Sigmoid colon (tissue), 4 donors: ENCODE measurements around the gene SNRNP200.

Experiments
- CTCF ChIP-seq, 4 experiments: fragments of 450-650 bp in 3 of 4; fragments of 200-600 bp in 1 of 4; IDR thresholded peaks; one replicate each; pipeline ENCODE4 v1.5.1; 2016 to 2019; ENCODE audit warnings: antibody characterized with exemption in 4 of 4, mild to moderate bottlenecking in 3 of 4, moderate library complexity in 2 of 4
- EP300 ChIP-seq, 4 donors: sonication (generic); formaldehyde crosslinking; IDR thresholded peaks; one replicate each; pipeline ENCODE4 v1.6.1; 2017; ENCODE audit warnings: antibody characterized with exemption in 4 of 4
- POLR2A ChIP-seq, 2 donors: fragments of 450-650 bp; IDR thresholded peaks; one replicate each; pipeline ENCODE4 v1.6.1; 2016; ENCODE audit warnings: antibody characterized with exemption in 2 of 2, mild to moderate bottlenecking in 2 of 2, moderate library complexity in 2 of 2

DNA sequence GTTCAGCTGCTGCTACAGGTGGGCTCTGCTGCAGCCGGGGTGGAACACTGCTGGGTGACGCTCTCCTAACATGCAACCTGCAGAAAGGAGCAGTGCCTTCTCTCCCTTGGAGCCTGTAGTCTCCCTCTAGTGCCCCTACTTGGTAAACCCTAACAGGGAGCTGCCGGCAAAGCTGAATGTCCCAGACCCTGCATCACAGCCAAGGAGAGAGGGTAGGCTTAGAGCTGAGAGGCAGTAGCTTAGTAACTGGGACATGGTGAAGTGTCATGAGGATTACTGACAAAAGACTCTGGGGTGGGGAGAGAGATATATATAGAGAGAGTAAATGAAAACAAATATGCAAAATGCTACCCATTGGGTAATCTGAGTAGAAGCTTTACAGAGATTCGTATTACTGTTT, 40.1 kb upstream of the SNRNP200 start:
- no peak for TF ChIP-seq CTCF (IDR thresholded peaks at IDR 0.05)
- TF ChIP-seq EP300 (IDR thresholded peaks at IDR 0.05): no peak
- TF ChIP-seq POLR2A (IDR thresholded peaks at IDR 0.05): no peak
